Epidermal melanocyte (primary cell): ENCODE measurements around the gene CLCNKB.
"Not testable (repeated sequence)": the region's sequence is repeated elsewhere in the genome, so short reads cannot be mapped to it uniquely, and the experiment has no call there.

Experiments
- DNase-seq: peaks from one replicate; pipeline ENCODE4 v3.0.0; 2011; ENCODE audit warnings: low spot score; ENCODE audit not compliant: insufficient read length

Gene CLCNKB

GRCh38 chr1:16043521-16043920, at the start of gene CLCNKB:
Gene CLCNKB (plus strand): TSS chr1:16043782. CDS start chr1:16044493, 711 bp downstream.
- no peak for DNase-seq

- no peak for DNase-seq
Measured at GRCh38 chr1:15994081-15994480, 49.5 kb upstream of the CLCNKB start.

GRCh38 chr1:15994590-15995351, 48.8 kb upstream of the CLCNKB start:
- DNase-seq, result peak; percentile 65

- DNase-seq, result no peak
Measured at GRCh38 chr1:15997076-15997585, 46.5 kb upstream of the CLCNKB start.

GRCh38 chr1:15997637-15998280, 45.8 kb upstream of the CLCNKB start:
- no peak for DNase-seq

GRCh38 chr1:15998929-15999328, 44.7 kb upstream of the CLCNKB start:
- DNase-seq, result no peak

- not testable (repeated sequence) for DNase-seq
Measured at GRCh38 chr1:16001274-16001673, 42.3 kb upstream of the CLCNKB start.

GRCh38 chr1:16005597-16005996, 38.0 kb upstream of the CLCNKB start:
- DNase-seq, result no peak

GRCh38 chr1:16006010-16006409, 37.6 kb upstream of the CLCNKB start:
- DNase-seq, result no peak

- DNase-seq, result no peak
Measured at GRCh38 chr1:16006552-16007485, 36.8 kb upstream of the CLCNKB start.

GRCh38 chr1:16007671-16008341, 35.8 kb upstream of the CLCNKB start:
- no peak for DNase-seq

- peak; percentile 67 for DNase-seq
Measured at GRCh38 chr1:16009030-16009460, 34.5 kb upstream of the CLCNKB start.

- no peak for DNase-seq
Measured at GRCh38 chr1:16009678-16010077, 33.9 kb upstream of the CLCNKB start.

GRCh38 chr1:16010837-16011236, 32.7 kb upstream of the CLCNKB start:
- DNase-seq, result no peak

GRCh38 chr1:16011936-16012589, 31.5 kb upstream of the CLCNKB start:
- DNase-seq, result no peak

GRCh38 chr1:16012590-16013219, 30.9 kb upstream of the CLCNKB start:
- peak; percentile 49 for DNase-seq

- DNase-seq, result no peak
Measured at GRCh38 chr1:16013220-16013907, 30.2 kb upstream of the CLCNKB start.

GRCh38 chr1:16013908-16014258, 29.7 kb upstream of the CLCNKB start:
- DNase-seq, result no peak
